ENCODE results near the gene TRAPPC8. TPM values are rescaled to one million over a fixed set of nuclear protein-coding genes. Genes with fewer than 3 reads are reported as not detected.
"Not testable (repeated sequence)": the region's sequence is repeated elsewhere in the genome, so short reads cannot be mapped to it uniquely, and the experiment has no call there.

The TRAPPC8 gene
- total and polyA plus RNA-seq, 3 donors from 2014 or later = 59.0 to 85.0 (median 80.0) TPM

DNA sequence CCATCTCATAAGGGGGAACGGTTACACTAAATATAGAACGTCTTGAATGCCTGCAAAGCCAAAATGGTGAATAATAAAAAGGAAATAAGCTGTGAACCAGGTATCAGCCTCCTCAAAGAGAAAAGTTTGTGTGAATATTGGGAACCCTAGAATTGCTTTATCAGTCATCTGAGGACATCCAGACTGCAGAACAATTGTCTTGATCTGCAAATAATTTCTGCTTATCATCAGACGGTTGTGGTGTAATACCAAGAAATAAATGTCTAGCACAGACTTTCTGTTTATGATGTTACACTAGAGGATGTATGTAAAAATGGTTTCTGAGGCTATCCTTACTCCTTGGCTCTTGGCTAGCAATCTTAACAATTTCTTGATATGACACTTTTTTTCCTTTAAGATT, 128.8 kb downstream of the TRAPPC8 start:
- Histone ChIP-seq H3K4me3 (no peak overlapping the region), H3K36me3 (ENCODE audit: low read depth, missing control alignments) (no peaks in the 10 kb centered on the region), H3K9me3 (no peaks in the 10 kb centered on the region), H3K27me3 (no peaks in the 10 kb centered on the region), H3K4me1 (no peaks in the 10 kb centered on the region), H3K27ac (no peak overlapping the region)
- 39 to 43% methylated on average over 3 of the region's 3 CpGs for WGBS, 2 donors
- no peak for TF ChIP-seq POLR2A (IDR thresholded peaks at IDR 0.05)
- TF ChIP-seq, protein P1, sequence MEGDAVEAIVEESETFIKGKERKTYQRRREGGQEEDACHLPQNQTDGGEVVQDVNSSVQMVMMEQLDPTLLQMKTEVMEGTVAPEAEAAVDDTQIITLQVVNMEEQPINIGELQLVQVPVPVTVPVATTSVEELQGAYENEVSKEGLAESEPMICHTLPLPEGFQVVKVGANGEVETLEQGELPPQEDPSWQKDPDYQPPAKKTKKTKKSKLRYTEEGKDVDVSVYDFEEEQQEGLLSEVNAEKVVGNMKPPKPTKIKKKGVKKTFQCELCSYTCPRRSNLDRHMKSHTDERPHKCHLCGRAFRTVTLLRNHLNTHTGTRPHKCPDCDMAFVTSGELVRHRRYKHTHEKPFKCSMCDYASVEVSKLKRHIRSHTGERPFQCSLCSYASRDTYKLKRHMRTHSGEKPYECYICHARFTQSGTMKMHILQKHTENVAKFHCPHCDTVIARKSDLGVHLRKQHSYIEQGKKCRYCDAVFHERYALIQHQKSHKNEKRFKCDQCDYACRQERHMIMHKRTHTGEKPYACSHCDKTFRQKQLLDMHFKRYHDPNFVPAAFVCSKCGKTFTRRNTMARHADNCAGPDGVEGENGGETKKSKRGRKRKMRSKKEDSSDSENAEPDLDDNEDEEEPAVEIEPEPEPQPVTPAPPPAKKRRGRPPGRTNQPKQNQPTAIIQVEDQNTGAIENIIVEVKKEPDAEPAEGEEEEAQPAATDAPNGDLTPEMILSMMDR (IDR thresholded peaks at IDR 0.05) = no peak
- no peak for DNase-seq
- intact Hi-C loops (cut with DNase I; ENCODE audit: low total_unique reads) = no loop called here

DNA sequence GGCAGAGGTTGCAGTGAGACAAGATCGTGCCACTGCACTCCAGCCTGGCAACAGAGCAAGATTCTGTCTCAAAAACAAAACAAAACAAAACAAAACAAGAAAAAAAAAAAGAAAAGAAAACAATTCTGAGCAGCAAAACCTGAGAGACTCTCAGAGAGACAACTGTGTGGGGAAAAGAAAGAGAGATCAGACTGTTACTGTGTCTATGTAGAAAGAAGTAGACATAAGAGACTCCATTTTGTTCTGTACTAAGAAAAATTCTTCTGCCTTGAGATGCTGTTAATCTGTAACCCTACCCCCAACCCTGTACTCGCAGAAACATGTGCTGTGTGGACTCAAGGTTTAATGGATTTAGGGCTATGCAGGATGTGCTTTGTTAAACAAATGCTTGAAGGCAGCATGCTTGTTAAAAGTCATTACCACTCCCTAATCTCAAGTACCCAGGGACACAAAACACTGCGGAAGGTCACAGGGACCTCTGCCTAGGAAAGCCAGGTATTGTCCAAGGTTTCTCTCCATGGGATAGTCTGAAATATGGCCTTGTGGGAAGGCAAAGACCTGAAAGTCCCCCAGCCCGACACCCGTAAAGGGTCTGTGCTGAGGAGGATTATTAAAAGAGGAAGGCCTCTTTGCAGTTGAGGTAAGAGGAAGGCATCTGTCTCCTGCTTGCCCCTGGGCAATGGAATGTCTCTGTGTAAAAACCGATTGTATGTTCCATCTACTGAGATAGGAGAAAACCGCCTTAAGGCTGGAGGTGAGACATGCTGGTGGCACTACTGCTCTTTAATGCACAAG, 132.4 kb downstream of the TRAPPC8 start:
- WGBS, 2 donors = 74 to 75% methylated on average over 7 of the region's 7 CpGs
- not testable (repeated sequence) for DNase-seq

DNA sequence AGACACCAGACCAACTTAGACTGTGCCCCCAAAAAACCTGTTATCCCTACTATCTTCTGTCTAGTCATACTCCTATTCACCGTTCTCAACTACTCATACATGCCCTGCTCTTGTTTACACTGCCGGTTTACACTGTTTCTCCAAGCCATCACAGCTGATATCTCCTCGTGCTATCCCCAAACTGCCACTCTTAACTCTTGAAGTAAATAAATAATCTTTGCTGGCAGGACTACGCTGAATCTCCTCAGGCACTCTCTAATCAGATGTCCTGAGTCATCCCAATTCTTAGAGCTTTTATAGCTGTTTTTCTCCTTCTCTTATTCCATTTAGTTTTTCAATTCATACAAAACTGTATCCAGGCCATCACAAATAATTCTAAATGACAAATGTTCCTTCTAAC, 133.9 kb downstream of the TRAPPC8 start:
- intact Hi-C loops (cut with DNase I; ENCODE audit: low total_unique reads); H3K27ac ChIP-seq; H3K27me3 ChIP-seq; H3K36me3 ChIP-seq (ENCODE audit: low read depth, missing control alignments); H3K9me3 ChIP-seq; DNase-seq; H3K4me1 ChIP-seq; H3K4me3 ChIP-seq: not testable (repeated sequence)
- WGBS, 2 donors = 80 to 81% methylated on average over 4 of the region's 4 CpGs

More for the DNA sequence above, 132.4 kb downstream of the TRAPPC8 start:
- H3K4me3 ChIP-seq; H3K27me3 ChIP-seq; H3K9me3 ChIP-seq; H3K36me3 ChIP-seq (ENCODE audit: low read depth, missing control alignments); intact Hi-C loops (cut with DNase I; ENCODE audit: low total_unique reads); H3K4me1 ChIP-seq; H3K27ac ChIP-seq: not testable (repeated sequence)

DNA sequence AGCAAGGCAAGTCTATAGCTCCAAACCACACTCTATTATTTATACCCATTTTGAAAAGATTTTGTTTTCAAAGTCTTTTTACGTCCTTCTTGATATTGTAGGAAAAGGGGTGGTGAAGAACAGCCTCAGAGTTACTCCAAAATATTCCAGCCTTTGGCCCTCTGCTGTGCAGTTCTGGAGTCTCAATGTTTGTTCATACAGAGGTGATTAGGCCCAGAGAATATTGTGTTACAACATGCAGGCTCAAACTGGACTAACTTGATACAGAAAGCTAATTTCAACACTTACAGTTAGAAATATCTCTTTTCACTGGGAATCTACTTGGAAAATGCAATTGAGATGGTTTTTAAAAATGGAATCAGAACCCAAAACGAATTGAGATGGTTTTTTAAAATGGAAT, 141.8 kb downstream of the TRAPPC8 start:
- TF ChIP-seq, protein P1 (IDR thresholded peaks at IDR 0.05) = no peak
- no peak for TF ChIP-seq POLR2A (IDR thresholded peaks at IDR 0.05)
- intact Hi-C loops (cut with DNase I; ENCODE audit: low total_unique reads) = no loop called here
- Histone ChIP-seq H3K9me3 (no peaks in the 10 kb centered on the region), H3K36me3 (ENCODE audit: low read depth, missing control alignments) (no peaks in the 10 kb centered on the region), H3K27ac (no peak overlapping the region), H3K4me1 (no peaks in the 10 kb centered on the region), H3K4me3 (no peak overlapping the region), H3K27me3 (no peaks in the 10 kb centered on the region)
- DNase-seq = no peak
- WGBS, 2 donors = 79 to 83% methylated on average over 2 of the region's 2 CpGs

DNA sequence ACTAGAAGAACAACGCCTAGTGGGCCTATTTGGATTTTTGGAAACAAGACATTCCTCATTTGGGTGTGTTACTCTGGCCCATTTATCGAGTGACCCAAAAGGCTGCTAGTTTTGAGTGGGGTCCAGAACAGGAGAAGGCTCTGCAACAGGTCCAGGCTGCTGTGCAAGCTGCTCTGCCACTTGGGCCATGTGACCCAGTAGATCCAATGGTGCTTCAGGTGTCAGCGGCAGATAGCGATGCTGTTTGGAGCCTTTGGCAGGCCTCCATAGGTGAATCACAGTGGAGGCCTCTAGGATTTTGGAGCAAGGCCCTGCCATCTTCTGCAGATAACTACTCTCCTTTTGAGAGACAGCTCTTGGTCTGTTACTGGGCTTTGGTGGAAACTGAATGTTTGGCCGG, 143.7 kb downstream of the TRAPPC8 start:
- H3K36me3 ChIP-seq (ENCODE audit: low read depth, missing control alignments); intact Hi-C loops (cut with DNase I; ENCODE audit: low total_unique reads); H3K27me3 ChIP-seq; H3K4me1 ChIP-seq; H3K9me3 ChIP-seq; H3K27ac ChIP-seq; H3K4me3 ChIP-seq; DNase-seq: not testable (repeated sequence)
- 92 to 93% methylated on average over 5 of the region's 5 CpGs for WGBS, 2 donors

DNA sequence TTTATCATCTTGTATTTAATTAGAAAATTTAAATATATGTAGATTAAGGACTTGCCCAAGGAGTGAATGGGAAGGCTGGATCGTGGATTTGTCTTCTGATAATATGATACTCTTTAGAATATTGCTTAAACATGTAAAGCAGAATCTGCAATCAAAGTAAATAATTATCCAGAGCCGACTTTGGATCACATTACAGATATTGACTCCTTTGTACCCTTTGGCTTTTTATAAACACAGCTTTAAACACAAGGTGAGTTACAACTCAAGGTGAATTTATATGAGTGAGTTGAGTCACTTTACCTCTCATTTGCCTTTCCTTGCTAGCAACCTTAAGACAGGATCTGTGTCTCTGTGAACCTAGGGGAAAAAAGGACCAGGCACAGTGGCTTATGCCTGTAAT, 144.5 kb downstream of the TRAPPC8 start:
- H3K27me3 ChIP-seq = no peaks in the 10 kb centered on the region
- WGBS, 2 donors = 67 to 93% methylated on average over 2 of the region's 2 CpGs
- H3K36me3 ChIP-seq (ENCODE audit: low read depth, missing control alignments) = no peaks in the 10 kb centered on the region
- no peak for TF ChIP-seq POLR2A (IDR thresholded peaks at IDR 0.05)
- TF ChIP-seq, protein P1 (IDR thresholded peaks at IDR 0.05) = no peak
- intact Hi-C loops (cut with DNase I; ENCODE audit: low total_unique reads) = no loop called here
- no peak overlapping the region for H3K27ac ChIP-seq
- H3K4me1 ChIP-seq = no peaks in the 10 kb centered on the region
- H3K4me3 ChIP-seq = no peak overlapping the region
- no peaks in the 10 kb centered on the region for H3K9me3 ChIP-seq
- DNase-seq = no peak
